Activated T-helper 17 cell treated with anti-CD3 and anti-CD28 coated beads, Interleukin-2, amount 50 U/mL, for 72 hours (primary cell): ENCODE data around the gene NFIA. TPM values are rescaled to one million over a fixed set of nuclear protein-coding genes. Genes with fewer than 3 reads are reported as not detected.
"Not testable (repeated sequence)": the region's sequence is repeated elsewhere in the genome, so short reads cannot be mapped to it uniquely, and the experiment has no call there.

Experiments
- ATAC-seq: fragments of 150-1000 bp; cut with Tn5 transposase; replicated peaks from 2 replicates; pipeline ENCODE4 v1.10.0; 2021; ENCODE audit warnings: mild to moderate bottlenecking, moderate library complexity
- H3K27ac Mint-ChIP-seq: one replicate; pipeline ENCODE4 v1.8.0; 2022; ENCODE audit warnings: mixed read lengths
- H3K27me3 Mint-ChIP-seq: one replicate; pipeline ENCODE4 v1.8.0; 2022; ENCODE audit warnings: mixed read lengths
- H3K36me3 Mint-ChIP-seq: one replicate; pipeline ENCODE4 v1.8.0; 2022; ENCODE audit warnings: low read depth, mild to moderate bottlenecking, mixed read lengths
- H3K4me1 Mint-ChIP-seq: one replicate; pipeline ENCODE4 v1.8.0; 2022; ENCODE audit warnings: mixed read lengths
- H3K4me3 Mint-ChIP-seq: one replicate; pipeline ENCODE4 v1.8.0; 2022; ENCODE audit warnings: mild to moderate bottlenecking, mixed read lengths
- H3K9me3 Mint-ChIP-seq: one replicate; pipeline ENCODE4 v1.8.0; 2022; ENCODE audit warnings: mixed read lengths
- total RNA-seq, 2 donors: library from RNA; stranded (reverse); gene quantifications; one replicate each; pipeline ENCODE4 v1.2.3, GENCODE V29; 2022

The NFIA gene
- total RNA-seq, 2 donors from 2014 or later: 3.5 to 5.1 TPM

GRCh38 chr1:61116421-61116820, 34.1 kb downstream of the NFIA start:
- H3K4me3 Mint-ChIP-seq: no peak overlapping the region
- H3K27me3 Mint-ChIP-seq: no peaks in the 10 kb centered on the region
- no peaks in the 10 kb centered on the region for H3K4me1 Mint-ChIP-seq
- H3K9me3 Mint-ChIP-seq: no peaks in the 10 kb centered on the region
- ATAC-seq: no peak
- H3K36me3 Mint-ChIP-seq: no peaks in the 10 kb centered on the region
- H3K27ac Mint-ChIP-seq: no peak overlapping the region

- H3K27ac Mint-ChIP-seq: no peak overlapping the region
- H3K4me1 Mint-ChIP-seq: no peaks in the 10 kb centered on the region
- no peaks in the 10 kb centered on the region for H3K27me3 Mint-ChIP-seq
- H3K36me3 Mint-ChIP-seq: no peaks in the 10 kb centered on the region
- H3K9me3 Mint-ChIP-seq: no peaks in the 10 kb centered on the region
- no peak overlapping the region for H3K4me3 Mint-ChIP-seq
- ATAC-seq: no peak
Observed at GRCh38 chr1:61117283-61117682, 34.9 kb downstream of the NFIA start.

- H3K36me3 Mint-ChIP-seq: no peaks in the 10 kb centered on the region
- H3K4me1 Mint-ChIP-seq: no peaks in the 10 kb centered on the region
- H3K27me3 Mint-ChIP-seq: no peaks in the 10 kb centered on the region
- H3K27ac Mint-ChIP-seq: no peak overlapping the region
- H3K9me3 Mint-ChIP-seq: no peaks in the 10 kb centered on the region
- H3K4me3 Mint-ChIP-seq: no peak overlapping the region
- no peak for ATAC-seq
Observed at GRCh38 chr1:61119085-61119484, 36.7 kb downstream of the NFIA start.

- no peaks in the 10 kb centered on the region for H3K27me3 Mint-ChIP-seq
- H3K36me3 Mint-ChIP-seq: no peaks in the 10 kb centered on the region
- H3K27ac Mint-ChIP-seq: no peak overlapping the region
Observed at GRCh38 chr1:61120246-61120840, 38.0 kb downstream of the NFIA start.

GRCh38 chr1:61120998-61121397, 38.6 kb downstream of the NFIA start:
- Mint-ChIP-seq H3K4me1 (no peaks in the 10 kb centered on the region), H3K9me3 (no peaks in the 10 kb centered on the region), H3K4me3 (no peak overlapping the region), H3K36me3 (no peaks in the 10 kb centered on the region), H3K27ac (no peak overlapping the region), H3K27me3 (no peaks in the 10 kb centered on the region)
- no peak for ATAC-seq

More at GRCh38 chr1:61120246-61120840, 38.0 kb downstream of the NFIA start:
- Mint-ChIP-seq H3K9me3 (no peaks in the 10 kb centered on the region), H3K4me1 (no peaks in the 10 kb centered on the region), H3K4me3 (no peak overlapping the region)
- no peak for ATAC-seq

GRCh38 chr1:61121631-61122030, 39.3 kb downstream of the NFIA start:
- Mint-ChIP-seq H3K4me1 (no peaks in the 10 kb centered on the region), H3K27ac (no peak overlapping the region), H3K27me3 (no peaks in the 10 kb centered on the region), H3K36me3 (no peaks in the 10 kb centered on the region), H3K9me3 (no peaks in the 10 kb centered on the region), H3K4me3 (no peak overlapping the region)
- ATAC-seq: no peak

- Mint-ChIP-seq H3K9me3 (no peaks in the 10 kb centered on the region), H3K27ac (no peak overlapping the region), H3K27me3 (no peaks in the 10 kb centered on the region), H3K4me1 (no peaks in the 10 kb centered on the region), H3K4me3 (no peak overlapping the region), H3K36me3 (no peaks in the 10 kb centered on the region)
- no peak for ATAC-seq
Observed at GRCh38 chr1:61122389-61122788, 40.0 kb downstream of the NFIA start.

- Mint-ChIP-seq H3K27ac (no peak overlapping the region), H3K9me3 (no peaks in the 10 kb centered on the region)
- no peak for ATAC-seq
Observed at GRCh38 chr1:61123326-61123725, 41.0 kb downstream of the NFIA start.

GRCh38 chr1:61124078-61124477, 41.7 kb downstream of the NFIA start:
- peak; percentile 54 for ATAC-seq
- Mint-ChIP-seq H3K9me3 (no peaks in the 10 kb centered on the region), H3K36me3 (no peaks in the 10 kb centered on the region), H3K27me3 (no peaks in the 10 kb centered on the region), H3K4me1 (no peaks in the 10 kb centered on the region), H3K27ac (no peak overlapping the region), H3K4me3 (no peak overlapping the region)

More at GRCh38 chr1:61123326-61123725, 41.0 kb downstream of the NFIA start:
- no peak overlapping the region for H3K4me3 Mint-ChIP-seq
- no peaks in the 10 kb centered on the region for H3K4me1 Mint-ChIP-seq
- H3K36me3 Mint-ChIP-seq: no peaks in the 10 kb centered on the region
- H3K27me3 Mint-ChIP-seq: no peaks in the 10 kb centered on the region

GRCh38 chr1:61124696-61125095, 42.3 kb downstream of the NFIA start:
- no peak for ATAC-seq
- no peak overlapping the region for H3K4me3 Mint-ChIP-seq
- no peak overlapping the region for H3K27ac Mint-ChIP-seq
- H3K36me3 Mint-ChIP-seq: no peaks in the 10 kb centered on the region
- H3K27me3 Mint-ChIP-seq: no peaks in the 10 kb centered on the region
- H3K4me1 Mint-ChIP-seq: no peaks in the 10 kb centered on the region
- H3K9me3 Mint-ChIP-seq: no peaks in the 10 kb centered on the region

- H3K9me3 Mint-ChIP-seq: no peaks in the 10 kb centered on the region
- H3K27me3 Mint-ChIP-seq: no peaks in the 10 kb centered on the region
- ATAC-seq: no peak
- H3K4me3 Mint-ChIP-seq: no peak overlapping the region
- no peak overlapping the region for H3K27ac Mint-ChIP-seq
- H3K4me1 Mint-ChIP-seq: no peaks in the 10 kb centered on the region
- no peaks in the 10 kb centered on the region for H3K36me3 Mint-ChIP-seq
Observed at GRCh38 chr1:61125263-61125662, 42.9 kb downstream of the NFIA start.

GRCh38 chr1:61125895-61126294, 43.5 kb downstream of the NFIA start:
- Mint-ChIP-seq H3K4me3 (no peak overlapping the region), H3K27ac (no peak overlapping the region), H3K4me1 (no peaks in the 10 kb centered on the region), H3K36me3 (no peaks in the 10 kb centered on the region), H3K27me3 (no peaks in the 10 kb centered on the region), H3K9me3 (no peaks in the 10 kb centered on the region)
- ATAC-seq: no peak

GRCh38 chr1:61126843-61127242, 44.5 kb downstream of the NFIA start:
- ATAC-seq, H3K27ac Mint-ChIP-seq, H3K36me3 Mint-ChIP-seq, H3K4me3 Mint-ChIP-seq, H3K4me1 Mint-ChIP-seq, H3K27me3 Mint-ChIP-seq, H3K9me3 Mint-ChIP-seq: not testable (repeated sequence)

GRCh38 chr1:61130338-61131000, 48.1 kb downstream of the NFIA start:
- Mint-ChIP-seq H3K27me3 (peaks cover 4% of the 10 kb centered on the region), H3K4me3 (no peak overlapping the region), H3K27ac (no peak overlapping the region), H3K4me1 (peaks cover 5% of the 10 kb centered on the region), H3K9me3 (no peaks in the 10 kb centered on the region), H3K36me3 (no peaks in the 10 kb centered on the region)
- ATAC-seq: no peak

GRCh38 chr1:61131248-61131647, 48.9 kb downstream of the NFIA start:
- Mint-ChIP-seq H3K9me3 (no peaks in the 10 kb centered on the region), H3K4me3 (no peak overlapping the region), H3K36me3 (no peaks in the 10 kb centered on the region), H3K27me3 (peaks cover 4% of the 10 kb centered on the region), H3K4me1 (peaks cover 5% of the 10 kb centered on the region), H3K27ac (no peak overlapping the region)
- ATAC-seq: no peak
